GM18505 (cell line): ENCODE data around the gene ADAM12.
"Not testable (repeated sequence)": the region's sequence is repeated elsewhere in the genome, so short reads cannot be mapped to it uniquely, and the experiment has no call there.

ENCODE experiments used
- ATAC-seq: cut with Tn5 transposase; IDR thresholded peaks from one replicate; pipeline ENCODE4 v1.9.1; 2021; ENCODE audit not compliant: unreplicated experiment
- POLR2A ChIP-seq: IDR thresholded peaks from 4 replicates; pipeline ENCODE4 v1.6.1; 2011; ENCODE audit warnings: borderline replicate concordance; ENCODE audit not compliant: insufficient read depth, insufficient read length; ENCODE audit errors: extremely low read depth

ADAM12 gene

GRCh38 chr10:126057494-126057893, 330.8 kb downstream of the ADAM12 start:
- TF ChIP-seq POLR2A: no peak
- no peak for ATAC-seq

- no peak for ATAC-seq
- no peak for TF ChIP-seq POLR2A
Observed at GRCh38 chr10:126054191-126054590, 334.1 kb downstream of the ADAM12 start.

GRCh38 chr10:126052171-126052570, 336.1 kb downstream of the ADAM12 start:
- no peak for TF ChIP-seq POLR2A
- ATAC-seq: no peak

GRCh38 chr10:126049759-126050700, 338.2 kb downstream of the ADAM12 start:
- no peak for ATAC-seq
- TF ChIP-seq POLR2A: no peak

- not testable (repeated sequence) for ATAC-seq
Observed at GRCh38 chr10:126047749-126048148, 340.5 kb downstream of the ADAM12 start.

GRCh38 chr10:126046831-126047230, 341.4 kb downstream of the ADAM12 start:
- TF ChIP-seq POLR2A: no peak
- ATAC-seq: no peak

- no peak for TF ChIP-seq POLR2A
- ATAC-seq: no peak
Observed at GRCh38 chr10:126045861-126046260, 342.4 kb downstream of the ADAM12 start.

- TF ChIP-seq POLR2A: no peak
- no peak for ATAC-seq
Observed at GRCh38 chr10:126043389-126043788, 344.9 kb downstream of the ADAM12 start.

GRCh38 chr10:126042906-126043305, 345.4 kb downstream of the ADAM12 start:
- no peak for TF ChIP-seq POLR2A
- ATAC-seq: no peak

GRCh38 chr10:126042354-126042753, 345.9 kb downstream of the ADAM12 start:
- ATAC-seq: no peak
- TF ChIP-seq POLR2A: no peak

GRCh38 chr10:126041804-126042231, 346.5 kb downstream of the ADAM12 start:
- TF ChIP-seq POLR2A: no peak
- ATAC-seq: peak; percentile 99

- TF ChIP-seq POLR2A: no peak
- ATAC-seq: no peak
Observed at GRCh38 chr10:126041117-126041516, 347.2 kb downstream of the ADAM12 start.

GRCh38 chr10:126037946-126038345, 350.3 kb downstream of the ADAM12 start:
- no peak for ATAC-seq
- no peak for TF ChIP-seq POLR2A

- no peak for TF ChIP-seq POLR2A
- ATAC-seq: no peak
Observed at GRCh38 chr10:126036515-126036914, 351.8 kb downstream of the ADAM12 start.
